ENCODE measurements around the gene THOC1. TPM values are rescaled to one million over a fixed set of nuclear protein-coding genes. Genes with fewer than 3 reads are reported as not detected.

Gene THOC1
- total and polyA plus RNA-seq, 2 of the 8 experiments (the other 6 are each of a cell fraction or from before 2014, with no cell fraction given): 19.1 to 66.4 TPM

GRCh38 chr18:199768-200167, 68.1 kb downstream of the THOC1 start:
- no peaks in the 10 kb centered on the region for H3K9me3 ChIP-seq (ENCODE audit: insufficient read depth in 2 of 2, low read depth in 1 of 2, low read length in 1 of 2)
- no peaks in the 10 kb centered on the region for H3K79me1 ChIP-seq (ENCODE audit: low read depth, low read length)
- no peak overlapping the region for H3K4ac ChIP-seq (replicated peaks; ENCODE audit: insufficient read length, low read depth, low read length)
- H2BK15ac ChIP-seq (ENCODE audit: low read length): no peak overlapping the region
- ChIA-PET POLR2A (ENCODE audit: partially characterized antibody) (interaction anchor here (1.0 kb wide), 1 partner anchor 13 kb away, joined by 4 read pairs; no protein-coding TSS in a partner anchor), CTCF (ENCODE audit: partially characterized antibody) (interaction anchor here (0.8 kb wide), 1 partner anchor 11 kb away, joined by 3 read pairs; no protein-coding TSS in a partner anchor)
- H3K56ac ChIP-seq (replicated peaks; ENCODE audit: insufficient read length, low read depth, low read length): no peak overlapping the region
- H3K36me3 ChIP-seq (ENCODE audit: control insufficient read depth in 2 of 4, insufficient read depth in 4 of 4, low read length in 3 of 4): peaks cover 11 to 63% (median 36%) of the 10 kb centered on the region in 4 experiments; a peak in 7 of 8 replicates
- no peaks in the 10 kb centered on the region for H3K23me2 ChIP-seq (ENCODE audit: low read depth, low read length)
- no peak overlapping the region for H3K23ac ChIP-seq (ENCODE audit: insufficient read length)
- H3K27ac ChIP-seq (ENCODE audit: low read depth, low read length): no peak overlapping the region
- H2AFZ ChIP-seq (ENCODE audit: low read length): no peak overlapping the region
- H4K20me1 ChIP-seq (replicated peaks in 1 of 2; ENCODE audit: control insufficient read depth in 1 of 2, insufficient read depth in 2 of 2, low read length in 2 of 2): no peaks in the 10 kb centered on the region
- no peak overlapping the region for H2AK5ac ChIP-seq (ENCODE audit: low read depth, low read length)
- FAIRE-seq (peak; percentile 24), DNase-seq (ENCODE audit: low read depth in 1 of 2, low spot score in 2 of 2) (no peak)
- no peaks in the 10 kb centered on the region for H3K27me3 ChIP-seq (replicated peaks in 1 of 4; ENCODE audit: control insufficient read depth in 3 of 4, extremely low read depth in 1 of 4, insufficient read depth in 3 of 4, low read length in 3 of 4)
- H3K4me3 ChIP-seq (ENCODE audit: extremely low read depth in 1 of 4, insufficient read depth in 2 of 4, low read depth in 3 of 4, low read length in 4 of 4): no peak overlapping the region
- 95% methylated on average over 2 of the region's 2 CpGs; no CpG with 5 or more reads in 1 of the 2 experiments for WGBS, 2 experiments (ENCODE audit: extremely low coverage in 1 of 2, insufficient coverage in 1 of 2, insufficient read length in 1 of 2, insufficient replicate concordance in 2 of 2, low coverage in 1 of 2, low lambda C conversion rate in 2 of 2, missing lambda C conversion rate in 1 of 2)
- H2BK20ac ChIP-seq (ENCODE audit: low read length): no peak overlapping the region
- H2BK12ac ChIP-seq (ENCODE audit: low read depth, low read length): no peak overlapping the region
- H3K4me2 ChIP-seq (ENCODE audit: insufficient read depth in 1 of 2, low read depth in 2 of 2, low read length in 2 of 2): no peak overlapping the region
- H4K91ac ChIP-seq (replicated peaks; ENCODE audit: insufficient read length, low read length): no peak overlapping the region
- no peak overlapping the region for H4K5ac ChIP-seq (ENCODE audit: insufficient read length, low read depth, low read length)
- H3K9ac ChIP-seq (replicated peaks in 1 of 4; ENCODE audit: extremely low read depth in 1 of 4, low read depth in 3 of 4, low read length in 3 of 4): no peak overlapping the region
- no peak overlapping the region for H3K18ac ChIP-seq (ENCODE audit: extremely low read depth, low read length)
- no peak overlapping the region for H4K8ac ChIP-seq (ENCODE audit: extremely low read depth, insufficient read depth, low read length)
- H3K14ac ChIP-seq (ENCODE audit: insufficient read length): no peak overlapping the region
- H3K79me2 ChIP-seq (ENCODE audit: control insufficient read depth in 1 of 2, insufficient read depth in 2 of 2, low read length in 2 of 2): no peaks in the 10 kb centered on the region; a peak in 1 of 4 replicates
- H3K4me1 ChIP-seq (replicated peaks in 1 of 4; ENCODE audit: control insufficient read depth in 3 of 4, insufficient read depth in 4 of 4, low read length in 3 of 4): no peaks in the 10 kb centered on the region
- no peak overlapping the region for H2BK120ac ChIP-seq (replicated peaks; ENCODE audit: low read depth, low read length)
- H2BK5ac ChIP-seq (ENCODE audit: low read depth, low read length): no peak overlapping the region
- no peak for TF ChIP-seq USF2 (IDR thresholded peaks at IDR 0.05; ENCODE audit: low read length)
- TF ChIP-seq EGR1 (IDR thresholded peaks at IDR 0.05; ENCODE audit: borderline replicate concordance, low read depth, low read length): no peak

All from H1 (cell line).